H9 (cell line): ENCODE measurements around the gene SATB2. TPM values are rescaled to one million over a fixed set of nuclear protein-coding genes. Genes with fewer than 3 reads are reported as not detected.

ENCODE experiments used
- DNase-seq: peaks from one replicate; pipeline ENCODE4 v3.0.0-alpha.2; 2017
- H2AFZ ChIP-seq: one replicate; pipeline ENCODE4 v1.6.1; 2013; ENCODE audit warnings: mild to moderate bottlenecking, low read length, control low read depth, moderate library complexity
- H2AK5ac ChIP-seq: 2 replicates; pipeline ENCODE4 v1.6.1; 2013; ENCODE audit warnings: low read length, control low read depth, mixed read lengths; ENCODE audit not compliant: insufficient read length
- H2BK120ac ChIP-seq: one replicate; pipeline ENCODE4 v1.6.1; 2013; ENCODE audit warnings: low read depth, mild to moderate bottlenecking, low read length, control low read depth, inconsistent platforms; ENCODE audit not compliant: poor library complexity, severe bottlenecking
- H2BK12ac ChIP-seq: 2 replicates; pipeline ENCODE4 v1.6.1; 2013; ENCODE audit warnings: low read length, control low read depth, mixed read lengths, low read depth; ENCODE audit not compliant: insufficient read length
- H2BK15ac ChIP-seq: 2 replicates; pipeline ENCODE4 v1.6.1; 2013; ENCODE audit warnings: low read depth, low read length, control low read depth
- H2BK20ac ChIP-seq: one replicate; pipeline ENCODE4 v1.6.1; 2013; ENCODE audit warnings: low read depth, mild to moderate bottlenecking, low read length, control low read depth, inconsistent platforms; ENCODE audit not compliant: poor library complexity, severe bottlenecking
- H2BK5ac ChIP-seq: 2 replicates; pipeline ENCODE4 v1.6.1; 2013; ENCODE audit warnings: low read length, control low read depth, mixed read lengths; ENCODE audit not compliant: insufficient read length
- H3K14ac ChIP-seq: 2 replicates; pipeline ENCODE4 v1.6.1; 2013; ENCODE audit warnings: low read length, control low read depth; ENCODE audit not compliant: insufficient read depth
- H3K18ac ChIP-seq: 2 replicates; pipeline ENCODE4 v1.6.1; 2013; ENCODE audit warnings: low read depth, mild to moderate bottlenecking, mixed read lengths, low read length, control low read depth; ENCODE audit not compliant: insufficient read length
- H3K23ac ChIP-seq: 2 replicates; pipeline ENCODE4 v1.6.1; 2013; ENCODE audit warnings: low read length, control low read depth, mixed read lengths, low read depth; ENCODE audit not compliant: insufficient read length
- H3K23me2 ChIP-seq: 2 replicates; pipeline ENCODE4 v1.6.1; 2013; ENCODE audit warnings: low read depth, mild to moderate bottlenecking, mixed read lengths, low read length, control low read depth; ENCODE audit not compliant: insufficient read length, poor library complexity, severe bottlenecking
- H3K27ac ChIP-seq: 2 replicates; pipeline ENCODE4 v1.5.1; 2013; ENCODE audit warnings: low read length, control low read depth, mixed read lengths, low read depth; ENCODE audit not compliant: insufficient read length
- H3K27me3 ChIP-seq: 2 replicates; pipeline ENCODE4 v1.6.1; 2013; ENCODE audit warnings: low read length, control low read depth, inconsistent platforms; ENCODE audit not compliant: insufficient read depth
- H3K4ac ChIP-seq: 2 replicates; pipeline ENCODE4 v1.6.1; 2013; ENCODE audit warnings: low read depth, mild to moderate bottlenecking, control low read depth, inconsistent platforms, low read length, moderate library complexity
- H3K4me1 ChIP-seq: 2 replicates; pipeline ENCODE4 v1.6.1; 2013; ENCODE audit warnings: low read length, control low read depth, inconsistent platforms; ENCODE audit not compliant: insufficient read depth
- H3K4me2 ChIP-seq: 2 replicates; pipeline ENCODE4 v1.6.1; 2013; ENCODE audit warnings: low read length, control low read depth, mixed read lengths; ENCODE audit not compliant: insufficient read length, insufficient read depth
- H3K56ac ChIP-seq: 2 replicates; pipeline ENCODE4 v1.6.1; 2013; ENCODE audit warnings: low read depth, mild to moderate bottlenecking, mixed read lengths, low read length, control low read depth; ENCODE audit not compliant: insufficient read length
- H3K79me1 ChIP-seq: 2 replicates; pipeline ENCODE4 v1.6.1; 2013; ENCODE audit warnings: low read depth, mild to moderate bottlenecking, moderate library complexity, low read length, control low read depth, inconsistent platforms; ENCODE audit not compliant: insufficient read depth, poor library complexity, severe bottlenecking
- H3K79me2 ChIP-seq: 2 replicates; pipeline ENCODE4 v1.6.1; 2013; ENCODE audit warnings: low read length, control low read depth, inconsistent platforms; ENCODE audit not compliant: insufficient read depth
- H3K9ac ChIP-seq: 2 replicates; pipeline ENCODE4 v1.6.1; 2013; ENCODE audit warnings: low read length, control low read depth, mixed read lengths; ENCODE audit not compliant: insufficient read length; ENCODE audit errors: extremely low read depth
- H3K9me3 ChIP-seq: one replicate; pipeline ENCODE4 v1.6.1; 2013; ENCODE audit warnings: low read depth, low read length, inconsistent platforms; ENCODE audit not compliant: control insufficient read depth
- H3T11ph ChIP-seq: one replicate; pipeline ENCODE4 v1.6.1; 2013; ENCODE audit warnings: mild to moderate bottlenecking, low read length, control low read depth, inconsistent platforms
- H4K20me1 ChIP-seq: one replicate; pipeline ENCODE4 v1.6.1; 2013; ENCODE audit not compliant: control insufficient read depth, insufficient read length, insufficient read depth
- H4K5ac ChIP-seq: 2 replicates; pipeline ENCODE4 v1.6.1; 2013; ENCODE audit warnings: low read depth, mild to moderate bottlenecking, mixed read lengths, low read length, control low read depth; ENCODE audit not compliant: insufficient read length
- H4K8ac ChIP-seq: replicated peaks from 2 replicates; pipeline ENCODE4 v1.6.1; 2013; ENCODE audit warnings: low read length, control low read depth, mixed read lengths, low read depth; ENCODE audit not compliant: insufficient read length
- H4K91ac ChIP-seq: 2 replicates; pipeline ENCODE4 v1.6.1; 2013; ENCODE audit warnings: low read depth, mild to moderate bottlenecking, moderate library complexity, mixed read lengths, low read length, control low read depth; ENCODE audit not compliant: insufficient read length
- H3K27ac Mint-ChIP-seq, 3 experiments: 2 replicates in 2 of 3; 3 replicates in 1 of 3; pipeline ENCODE4 v1.8.0; 2020 to 2021; ENCODE audit warnings: mixed read lengths in 3 of 3, mild to moderate bottlenecking in 1 of 3, moderate library complexity in 1 of 3
- H3K27me3 Mint-ChIP-seq: 2 replicates; pipeline ENCODE4 v1.8.0; 2021; ENCODE audit warnings: low read depth, mild to moderate bottlenecking, moderate library complexity, mixed read lengths
- H3K36me3 Mint-ChIP-seq, 3 experiments: 2 replicates in 2 of 3; 3 replicates in 1 of 3; pipeline ENCODE4 v1.8.0; 2020 to 2021; ENCODE audit warnings: low read depth in 3 of 3, mixed read lengths in 3 of 3; ENCODE audit not compliant: insufficient read depth in 1 of 3
- H3K4me1 Mint-ChIP-seq, 2 experiments: 2 replicates each; pipeline ENCODE4 v1.8.0; 2020; ENCODE audit warnings: mixed read lengths in 2 of 2
- H3K4me3 Mint-ChIP-seq, 2 experiments: 2 replicates in 1 of 2; 3 replicates in 1 of 2; pipeline ENCODE4 v1.8.0; 2020 to 2021; ENCODE audit warnings: mild to moderate bottlenecking in 2 of 2, mixed read lengths in 2 of 2, moderate library complexity in 1 of 2
- H3K9me3 Mint-ChIP-seq, 2 experiments: 2 replicates in 1 of 2; 3 replicates in 1 of 2; pipeline ENCODE4 v1.8.0; 2020; ENCODE audit warnings: mild to moderate bottlenecking in 2 of 2, mixed read lengths in 2 of 2, moderate library complexity in 1 of 2
- CTCF ChIP-seq: fragments of 200-600 bp; sonication (generic); conservative IDR thresholded peaks from 3 replicates; pipeline ENCODE4 v1.8.0; 2021; ENCODE audit warnings: antibody characterized with exemption, mild to moderate bottlenecking
- WGBS: extraction: QIAGEN DNeasy Blood & Tissue Kit; methylation state at CpG from one replicate; pipeline ENCODE4 v1.1.7; 2013; ENCODE audit warnings: missing lambda C conversion rate, low lambda C conversion rate, mixed read lengths; ENCODE audit not compliant: insufficient read length; ENCODE audit errors: extremely low coverage; 5-methylcytosine and 5-hydroxymethylcytosine counted together
- total RNA-seq: library from RNA; stranded (reverse); gene quantifications from 2 replicates; pipeline ENCODE4 v1.2.1, GENCODE V29; 2021

Gene SATB2
- total RNA-seq, 1 experiment from 2014 or later: 23.8 TPM

DNA sequence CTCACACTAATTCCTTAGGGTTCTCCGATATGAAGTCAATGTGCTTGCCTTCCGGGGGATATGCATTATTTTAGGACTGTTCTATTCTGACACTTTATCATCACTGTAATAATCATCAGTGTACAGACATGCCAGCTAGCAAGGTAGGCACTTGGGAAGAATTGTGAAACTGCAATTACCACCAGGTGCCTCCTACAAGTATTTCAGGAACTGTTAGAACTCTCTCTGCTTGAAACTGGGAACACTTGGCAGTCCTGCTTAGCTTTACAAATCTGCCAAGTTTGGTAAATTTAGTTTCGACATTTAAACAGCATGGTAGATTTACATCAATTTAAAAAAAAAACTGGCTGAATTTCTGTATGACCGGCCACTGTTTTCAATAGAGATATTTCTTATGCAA is 128.7 kb downstream of the SATB2 start:
- Histone ChIP-seq H3K56ac (no peak overlapping the region), H3K23me2 (no peaks in the 10 kb centered on the region), H3K4me2 (no peak overlapping the region), H3T11ph (no peak overlapping the region), H2BK120ac (no peak overlapping the region), H2BK12ac (no peak overlapping the region), H2AK5ac (no peak overlapping the region), H3K18ac (no peak overlapping the region), H3K9me3 (no peaks in the 10 kb centered on the region), H4K91ac (no peak overlapping the region), H3K14ac (no peak overlapping the region), H3K9ac (no peak overlapping the region), H3K4ac (no peak overlapping the region), H3K27ac (no peak overlapping the region), H4K20me1 (no peaks in the 10 kb centered on the region), H2BK20ac (no peak overlapping the region), H3K23ac (no peak overlapping the region), H2BK15ac (no peak overlapping the region), H4K5ac (no peak overlapping the region), H3K4me1 (no peaks in the 10 kb centered on the region), H2BK5ac (no peak overlapping the region), H2AFZ (no peak overlapping the region), H3K79me2 (no peaks in the 10 kb centered on the region), H4K8ac (no peak overlapping the region), H3K27me3 (no peaks in the 10 kb centered on the region), H3K79me1 (no peaks in the 10 kb centered on the region)
- no CpG with 5 or more reads among the region's 4 CpGs for WGBS
- Mint-ChIP-seq H3K36me3 (peaks cover 0 to 16% (median 0%) of the 10 kb centered on the region in 3 experiments; a peak in 2 of 7 replicates), H3K27me3 (no peaks in the 10 kb centered on the region), H3K4me1 (no peaks in the 10 kb centered on the region), H3K4me3 (no peak overlapping the region), H3K9me3 (no peaks in the 10 kb centered on the region), H3K27ac (no peak overlapping the region)
- no peak for TF ChIP-seq CTCF
- no peak for DNase-seq
